ENCODE data around the gene ERG.

- TF ChIP-seq CTCF (IDR thresholded peaks at IDR 0.05) (no peak), POLR2A (IDR thresholded peaks at IDR 0.05) (no peak)
Observed at GRCh38 chr21:38402795-38403194, 95.5 kb downstream of the ERG start.
